DMS114 treated with DMSO at 0.1 percent for 48 hours (cell line): ENCODE measurements around the gene COMMD1.
"Not testable (repeated sequence)": the region's sequence is repeated elsewhere in the genome, so short reads cannot be mapped to it uniquely, and the experiment has no call there.

Source experiments
- DNase-seq: peaks from one replicate; lab custom pipeline; 2025; ENCODE audit not compliant: unreplicated experiment; lab: John Stamatoyannopoulos, UW

The COMMD1 gene

GRCh38 chr2:61905372-61906185 lies at the start of gene COMMD1:
Gene COMMD1, plus strand, starts transcription at chr2:61905674. Its CDS starts 5 bp downstream, at chr2:61905679.
- peak; percentile 56 for DNase-seq

DNA sequence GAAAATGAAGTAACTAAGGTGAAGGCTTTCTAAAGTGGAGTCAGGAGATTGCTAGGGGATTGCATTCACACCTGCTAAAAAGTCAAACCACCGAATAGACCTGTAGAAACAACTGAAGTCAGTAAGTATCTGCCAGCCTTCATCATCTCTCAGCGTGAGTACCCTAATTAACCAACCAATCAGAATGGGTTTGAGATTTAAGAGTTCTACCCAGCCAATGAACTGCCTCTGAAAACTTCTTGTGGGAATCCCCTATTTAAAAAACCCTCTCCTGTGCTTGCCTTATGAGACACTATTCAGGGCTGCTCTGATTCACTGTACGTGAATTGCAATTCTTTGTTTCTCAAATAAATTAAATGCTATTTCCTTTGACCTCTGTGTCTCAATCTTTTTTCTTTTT lies 48.2 kb upstream of the COMMD1 start:
- no peak for DNase-seq

DNA sequence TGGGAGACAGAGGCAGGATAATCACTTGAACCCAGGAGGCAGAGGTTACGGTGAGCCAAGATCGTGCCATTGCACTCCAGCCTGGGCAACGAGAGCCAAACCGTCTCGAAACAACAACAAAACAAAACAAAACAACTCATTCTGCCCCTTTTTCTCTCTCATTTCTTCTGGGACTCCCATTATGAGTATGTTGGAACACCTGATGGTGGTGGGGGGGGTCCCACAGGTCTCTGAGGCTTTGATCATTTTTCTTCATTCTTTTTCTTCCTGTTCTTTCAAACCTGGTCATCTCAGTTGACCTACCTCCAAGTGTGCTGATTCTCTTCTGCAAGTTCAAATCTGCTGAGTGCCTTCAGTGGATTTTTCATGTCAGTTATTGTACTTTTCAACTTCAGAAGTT lies 43.4 kb upstream of the COMMD1 start:
- no peak for DNase-seq

DNA sequence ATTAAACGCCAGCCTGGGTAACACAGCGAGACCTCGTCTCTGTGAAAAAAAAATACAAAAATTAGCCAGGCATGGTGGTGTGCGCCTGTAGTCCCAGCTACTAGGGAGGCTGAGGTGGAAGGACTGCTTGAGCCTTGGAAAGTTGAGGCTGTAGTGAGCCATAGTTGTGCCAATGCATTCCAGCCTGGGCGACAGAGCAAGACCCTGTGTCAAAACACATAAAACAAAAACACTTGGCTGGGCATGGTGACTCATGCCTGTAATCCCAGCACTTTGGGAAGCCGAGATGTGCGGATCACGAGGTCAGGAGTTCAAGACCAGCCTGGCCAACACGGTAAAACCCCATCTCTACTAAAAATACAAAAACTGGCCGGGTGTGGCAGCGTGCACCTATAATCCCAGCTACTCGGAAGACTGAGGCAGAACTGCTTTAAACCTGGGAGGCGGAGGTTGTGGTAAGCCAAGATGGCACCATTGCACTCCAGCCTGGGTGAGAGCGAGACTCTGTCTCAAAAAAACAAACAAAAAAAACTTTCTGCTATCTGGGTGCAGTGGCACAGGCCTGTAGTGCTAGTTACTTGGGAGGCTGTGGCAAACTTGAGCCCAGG lies 38.9 kb upstream of the COMMD1 start:
- DNase-seq, result not testable (repeated sequence)

DNA sequence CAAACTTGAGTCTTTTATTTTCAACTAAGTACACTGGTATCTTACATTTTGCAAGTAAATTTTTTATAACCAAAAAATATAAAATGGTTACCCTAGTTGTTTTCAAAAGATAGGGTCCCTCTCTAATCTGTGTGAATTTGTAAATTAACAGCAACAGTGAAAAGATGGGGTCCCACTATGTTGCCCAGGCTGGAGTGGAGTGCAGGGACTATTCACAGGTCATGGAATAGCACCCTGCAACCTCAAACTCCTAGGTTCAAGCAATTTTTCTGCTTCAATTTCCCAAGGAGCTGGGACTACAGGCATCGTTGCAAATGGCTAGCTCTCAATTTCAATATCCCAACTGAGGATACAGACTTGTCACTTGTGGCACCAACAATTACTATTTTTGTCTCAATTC lies 29.1 kb upstream of the COMMD1 start:
- DNase-seq, result no peak

DNA sequence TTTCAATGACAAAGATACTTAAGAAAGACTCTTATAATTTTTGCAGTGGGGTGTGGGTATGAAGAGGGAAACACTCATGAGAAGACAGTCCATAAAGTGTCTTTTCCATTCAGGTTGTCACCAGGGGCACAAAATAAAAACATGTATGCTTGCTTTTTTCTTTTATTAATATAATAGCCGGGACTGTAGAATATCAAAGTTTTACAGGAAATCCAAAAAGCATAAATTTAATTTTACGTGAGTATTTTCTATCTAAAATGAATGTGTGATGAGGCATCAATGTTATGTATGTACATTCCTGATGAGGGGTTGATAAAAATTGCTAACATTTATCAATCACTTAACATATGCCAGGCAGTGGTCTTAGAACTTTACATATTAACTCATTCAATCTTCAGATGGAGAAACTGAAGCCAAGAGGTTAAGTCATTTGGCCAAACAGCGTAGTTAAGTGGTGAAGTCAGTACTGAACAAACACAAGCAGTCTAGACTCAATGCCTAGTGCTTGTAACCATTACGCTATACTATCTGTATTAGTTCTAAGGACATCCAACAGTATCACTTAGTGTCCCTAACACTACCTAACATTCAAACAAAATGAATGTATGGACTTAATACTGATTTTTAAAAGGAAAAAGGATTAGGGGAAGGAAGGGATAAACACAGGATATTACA lies 27.8 kb upstream of the COMMD1 start:
- no peak for DNase-seq

DNA sequence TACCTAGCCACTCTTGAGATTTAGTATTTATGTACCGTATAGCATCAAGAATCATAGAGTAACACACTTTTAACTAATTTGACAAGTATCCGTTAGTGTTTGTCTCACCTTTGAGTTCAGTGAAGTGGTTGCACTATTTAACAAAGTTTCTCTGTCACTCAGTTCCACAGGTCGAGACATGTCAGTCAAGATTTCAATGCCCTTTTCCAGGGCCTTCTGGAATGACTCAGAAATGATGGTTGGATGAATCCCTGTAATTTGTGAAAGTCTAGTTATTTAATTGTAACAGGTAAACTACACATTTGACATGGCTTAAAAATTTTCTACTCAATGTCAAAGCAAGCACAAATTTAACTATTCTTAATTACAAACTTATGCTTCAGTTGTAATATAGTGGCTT lies 26.7 kb upstream of the COMMD1 start:
- no peak for DNase-seq

DNA sequence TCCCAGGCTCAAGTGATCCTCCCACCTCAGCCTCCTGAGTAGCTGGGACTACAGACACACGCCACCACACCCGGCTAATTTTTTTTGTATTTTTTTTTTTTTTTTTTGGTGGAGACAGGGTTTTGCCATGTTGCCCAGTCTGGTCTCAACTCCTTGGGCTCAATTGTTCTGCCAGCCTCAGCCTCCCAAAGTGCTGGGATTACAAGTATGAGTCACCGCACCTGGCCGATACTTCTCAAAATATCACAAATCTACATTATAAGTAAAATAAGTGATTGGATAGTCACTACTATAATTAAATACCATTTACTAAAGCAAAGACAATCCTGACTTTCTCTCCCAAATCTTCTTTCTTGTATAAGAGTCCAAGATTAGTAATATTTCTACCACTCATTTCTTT lies 26.1 kb upstream of the COMMD1 start:
- not testable (repeated sequence) for DNase-seq

DNA sequence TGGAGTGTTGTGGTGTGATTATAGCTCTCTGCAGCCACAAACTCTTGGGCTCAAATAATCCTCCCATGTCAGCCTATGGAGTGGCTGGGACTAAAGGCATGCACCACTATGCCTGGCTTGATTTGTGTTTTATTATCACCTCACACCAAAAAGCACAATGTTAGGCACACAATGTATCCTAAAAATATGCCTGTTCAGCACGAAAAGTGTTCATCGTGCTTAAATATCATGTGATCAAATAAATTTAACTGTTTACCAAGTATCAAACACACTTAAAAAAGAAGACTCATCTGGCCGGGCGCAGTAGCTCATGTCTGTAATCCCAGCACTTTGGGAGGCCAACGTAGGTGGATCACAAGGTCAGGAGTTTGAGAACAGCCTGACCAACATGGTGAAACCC lies 22.6 kb upstream of the COMMD1 start:
- no peak for DNase-seq

DNA sequence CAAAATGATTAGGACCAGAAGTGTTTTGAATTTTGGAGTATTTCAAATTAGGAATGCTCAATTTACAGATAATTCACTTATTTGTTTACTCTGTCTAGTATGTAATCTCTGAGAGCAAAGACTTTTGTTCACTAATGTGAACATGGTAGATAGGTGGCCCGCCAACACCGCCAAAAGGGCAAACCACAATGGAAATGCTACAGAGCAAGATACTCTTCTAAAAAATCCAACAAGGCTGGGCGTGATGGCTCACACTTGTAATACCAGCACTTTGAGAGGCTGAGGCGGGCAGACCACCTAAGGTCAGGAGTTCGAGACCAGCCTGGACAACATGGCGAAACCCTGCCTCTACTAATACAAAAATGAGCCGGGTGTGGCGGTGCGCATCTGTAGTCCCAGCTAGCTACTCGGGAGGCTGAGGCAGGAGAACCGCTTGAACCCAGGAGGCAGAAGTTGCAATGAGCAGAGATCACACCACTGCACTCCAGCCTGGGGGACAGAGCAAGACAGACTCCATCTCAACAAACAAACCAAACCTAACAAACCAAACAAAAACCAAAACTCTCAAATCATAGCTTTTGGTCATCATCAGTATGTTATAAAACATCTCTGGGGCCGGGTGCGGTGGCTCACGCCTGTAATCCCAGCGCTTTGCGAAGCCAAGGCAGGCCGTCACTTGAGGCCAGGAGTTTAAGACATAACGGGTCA lies 19.4 kb upstream of the COMMD1 start:
- DNase-seq, result no peak

DNA sequence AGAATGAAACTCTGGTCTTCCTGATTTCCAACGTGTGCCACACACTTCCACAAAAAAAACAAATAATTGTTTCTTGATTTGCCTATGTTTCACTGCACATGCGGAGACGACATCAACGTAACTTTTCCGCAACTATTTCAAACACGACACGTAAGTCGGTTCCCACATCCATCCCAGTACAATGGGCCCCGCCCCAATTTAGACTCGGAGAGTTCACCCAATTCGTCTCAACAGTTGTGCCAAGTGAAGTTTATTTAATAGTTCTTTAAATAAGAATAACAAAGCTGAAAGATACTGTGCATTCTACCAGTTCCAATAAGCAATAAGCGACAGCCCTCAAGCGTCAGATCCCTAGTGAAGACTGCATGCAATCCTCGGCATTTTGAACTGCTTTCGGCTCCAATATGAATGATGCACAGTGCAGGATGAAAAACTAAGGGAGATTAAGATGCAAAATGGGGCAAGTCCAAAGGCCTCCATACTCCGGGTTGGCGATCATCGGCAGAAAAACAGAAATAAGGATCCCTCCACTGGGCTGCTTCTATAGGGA lies 17.7 kb upstream of the COMMD1 start:
- DNase-seq, result peak; percentile 44

DNA sequence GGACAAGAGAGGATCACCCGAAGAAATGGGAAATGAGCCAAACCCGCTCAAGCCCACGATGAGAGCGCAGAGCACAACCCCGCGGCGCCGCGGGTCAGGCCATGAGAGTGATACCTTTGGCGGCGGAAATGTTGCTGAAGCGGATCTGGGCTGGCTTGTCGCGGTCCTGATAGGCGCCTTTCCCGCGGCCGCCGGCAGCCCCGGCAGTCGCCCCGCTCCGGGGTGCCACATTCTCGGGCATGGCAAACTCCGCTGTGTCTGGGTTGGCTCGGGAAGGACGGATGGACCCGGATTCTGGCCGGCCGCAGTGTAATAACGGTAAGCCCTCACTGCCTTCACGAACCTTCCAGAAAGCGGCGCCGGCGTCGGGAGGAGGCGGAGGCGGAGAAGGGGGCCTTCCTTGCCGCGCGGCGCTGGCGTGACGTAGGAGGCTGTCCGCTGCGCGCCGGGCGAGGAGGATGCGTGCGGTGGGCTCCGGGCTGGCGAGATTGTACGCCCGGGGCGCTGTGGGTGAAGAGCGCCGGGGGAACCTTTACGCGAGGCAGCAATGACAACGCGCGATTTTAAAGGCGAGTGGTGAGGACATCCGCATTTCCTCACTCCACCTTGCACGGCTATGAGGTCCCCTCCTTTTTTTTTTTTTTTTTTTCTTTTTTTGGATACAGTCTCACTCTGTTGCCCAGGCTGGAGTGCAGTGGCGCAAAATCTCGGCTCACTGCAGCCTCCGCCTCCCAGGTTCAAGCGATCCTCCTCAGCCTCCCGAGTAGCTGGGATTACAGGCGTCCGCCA lies 17.0 kb upstream of the COMMD1 start, which contains the start of gene CCT4:
Gene CCT4, minus strand, starts transcription at position 390 of the 789 bp plus-strand sequence. Its CDS starts 149 bp downstream, at position 241.
- DNase-seq, result peak; percentile 54

- DNase-seq, result peak; percentile 17
Observed at GRCh38 chr2:61898810-61899209, 6.7 kb upstream of the COMMD1 start.

DNA sequence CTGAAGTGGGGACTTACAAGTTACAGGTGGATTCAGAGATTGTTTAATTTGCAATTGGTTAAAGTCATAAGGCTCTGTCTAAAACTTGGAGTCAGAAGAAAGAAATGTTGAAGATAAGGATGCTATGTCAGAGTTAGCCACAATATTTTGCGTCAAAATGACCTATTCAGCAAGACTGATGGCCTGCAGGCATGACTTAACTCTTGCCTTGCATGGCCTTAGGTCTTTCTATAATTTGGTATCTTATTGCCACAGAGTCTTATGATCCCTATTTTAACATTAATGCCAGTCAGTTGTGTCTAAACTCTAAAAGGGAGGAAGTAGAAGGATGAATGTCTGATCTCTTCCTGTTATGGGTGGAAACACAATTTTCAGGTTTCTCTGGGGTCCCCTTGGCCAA lies 5.2 kb upstream of the COMMD1 start:
- DNase-seq, result no peak

DNA sequence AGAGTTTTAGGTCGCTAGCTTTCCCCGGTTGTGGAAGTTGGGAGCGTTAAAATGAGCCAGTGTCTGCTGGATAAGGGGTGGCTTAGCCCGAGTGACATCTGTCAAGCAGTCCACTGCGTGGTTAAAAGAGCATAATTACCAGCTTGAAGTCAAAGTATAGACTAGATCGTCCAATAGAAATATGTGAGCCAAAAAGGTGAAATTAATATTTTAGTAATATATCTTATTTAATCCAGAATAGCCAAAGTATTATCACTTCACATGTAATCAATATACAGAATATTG lies 654 bp downstream of the COMMD1 start:
- DNase-seq, result no peak

DNA sequence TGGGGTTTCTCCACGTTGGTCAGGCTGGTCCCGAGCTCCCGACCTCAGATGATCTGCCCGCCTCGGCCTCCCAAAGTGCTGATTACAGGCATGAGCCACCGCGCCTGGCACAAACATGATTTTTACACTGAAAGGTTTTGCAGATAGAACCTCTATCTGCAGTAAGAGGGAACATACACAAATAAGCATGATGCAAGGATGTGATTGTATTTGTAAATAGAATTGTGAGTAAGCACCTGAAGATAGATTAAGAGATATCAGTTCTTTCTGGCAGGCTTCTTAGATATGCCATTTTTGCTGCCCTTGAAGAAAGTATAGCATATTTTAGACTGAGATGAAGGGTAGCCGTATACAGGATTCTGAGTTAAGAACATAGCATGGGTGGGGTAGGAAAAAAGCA lies 3.6 kb downstream of the COMMD1 start:
- DNase-seq, result no peak

DNA sequence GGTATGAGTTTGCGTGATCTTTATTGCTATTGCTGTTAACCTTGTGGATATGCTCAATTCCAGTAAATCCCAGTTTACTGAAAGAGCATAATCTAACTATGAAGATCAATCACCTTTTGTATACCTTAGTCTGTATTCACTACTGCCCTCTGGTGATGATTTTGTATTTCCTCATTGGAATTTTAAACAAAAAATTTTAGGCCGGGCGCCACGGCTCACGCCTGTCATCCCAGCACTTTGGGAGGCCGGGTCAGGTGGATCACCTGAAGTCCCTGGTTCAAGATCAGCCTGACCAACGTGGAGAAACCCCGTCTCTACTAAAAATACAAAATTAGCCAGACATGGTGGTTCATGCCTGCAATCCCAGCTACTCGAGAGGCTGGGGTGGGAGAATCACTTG lies 5.1 kb downstream of the COMMD1 start:
- peak; percentile 7 for DNase-seq

- DNase-seq, result no peak
Observed at GRCh38 chr2:61911510-61911909, 6.0 kb downstream of the COMMD1 start.

- DNase-seq, result not testable (repeated sequence)
Observed at GRCh38 chr2:61914794-61915193, 9.3 kb downstream of the COMMD1 start.

DNA sequence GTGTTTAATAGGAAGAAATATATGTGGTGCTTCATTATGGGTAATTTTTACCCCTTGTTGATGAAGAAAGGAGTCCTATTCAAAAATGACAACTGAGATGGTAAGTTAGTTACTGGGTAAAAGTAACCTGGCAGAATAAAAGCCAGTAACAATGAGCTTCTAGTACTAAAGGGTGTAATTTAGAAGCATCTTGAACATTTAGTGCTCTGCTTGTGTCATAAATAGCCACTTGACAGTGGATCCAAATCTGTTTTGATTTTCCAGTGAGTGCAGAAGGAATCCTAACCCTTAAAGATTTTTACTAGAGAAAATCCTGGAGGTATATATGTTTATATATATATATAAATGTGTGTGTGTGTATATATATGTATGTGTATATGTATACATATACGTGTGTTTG lies 15.1 kb downstream of the COMMD1 start:
- DNase-seq, result no peak

DNA sequence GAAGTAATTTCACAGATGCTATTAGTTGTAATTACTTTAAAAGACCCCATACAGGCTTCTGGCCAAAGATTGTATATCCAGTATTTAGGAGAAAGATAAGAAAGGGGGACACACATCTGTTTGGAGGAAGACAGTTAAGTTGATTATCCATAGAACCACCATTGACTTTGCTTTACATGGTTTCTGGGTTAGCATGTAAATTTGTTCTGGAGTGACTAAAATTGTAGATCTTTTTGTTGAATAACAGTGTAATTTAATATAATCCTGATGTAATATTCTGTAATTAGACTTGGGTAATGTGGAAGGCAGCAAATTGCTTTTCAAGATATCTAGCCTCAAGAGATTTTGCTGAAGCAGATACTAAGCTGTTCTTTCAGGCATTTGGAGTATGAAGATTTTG lies 17.2 kb downstream of the COMMD1 start:
- no peak for DNase-seq
